Measurements from ENCODE around the gene SORCS3.
A peak's percentile ranks its signal among the peaks of the same experiment; 100 is the strongest.

SORCS3 gene

GRCh38 chr10:104923501-104923900 lies 282.4 kb downstream of the SORCS3 start:
- DNase-seq, result no peak

GRCh38 chr10:104924101-104924795 lies 283.2 kb downstream of the SORCS3 start:
- no peak for DNase-seq

GRCh38 chr10:104925232-104925851 lies 284.3 kb downstream of the SORCS3 start:
- DNase-seq, result peak; percentile 37

GRCh38 chr10:104928734-104929133 lies 287.6 kb downstream of the SORCS3 start:
- no peak for DNase-seq

- DNase-seq, result no peak
Observed at GRCh38 chr10:104931612-104932134, 290.6 kb downstream of the SORCS3 start.

- peak; percentile 29 for DNase-seq
Observed at GRCh38 chr10:104935656-104936055, 294.6 kb downstream of the SORCS3 start.

- no peak for DNase-seq
Observed at GRCh38 chr10:104937567-104937966, 296.5 kb downstream of the SORCS3 start.

- no peak for DNase-seq
Observed at GRCh38 chr10:104938031-104938430, 296.9 kb downstream of the SORCS3 start.

- no peak for DNase-seq
Observed at GRCh38 chr10:104941662-104942061, 300.6 kb downstream of the SORCS3 start.

GRCh38 chr10:104947314-104947713 lies 306.2 kb downstream of the SORCS3 start:
- DNase-seq, result no peak

- no peak for DNase-seq
Observed at GRCh38 chr10:104957178-104957841, 316.2 kb downstream of the SORCS3 start.

- no peak for DNase-seq
Observed at GRCh38 chr10:104966563-104967297, 325.6 kb downstream of the SORCS3 start.

- no peak for DNase-seq
Observed at GRCh38 chr10:104980368-104980767, 339.3 kb downstream of the SORCS3 start.

- no peak for DNase-seq
Observed at GRCh38 chr10:104981995-104982394, 340.9 kb downstream of the SORCS3 start.

- no peak for DNase-seq
Observed at GRCh38 chr10:104988686-104989085, 347.6 kb downstream of the SORCS3 start.

GRCh38 chr10:104989880-104990279 lies 348.8 kb downstream of the SORCS3 start:
- no peak for DNase-seq

- DNase-seq, result no peak
Observed at GRCh38 chr10:104993085-104993484, 352.0 kb downstream of the SORCS3 start.

- no peak for DNase-seq
Observed at GRCh38 chr10:105001269-105001668, 360.2 kb downstream of the SORCS3 start.

- no peak for DNase-seq
Observed at GRCh38 chr10:105010411-105011121, 369.5 kb downstream of the SORCS3 start.

GRCh38 chr10:105017116-105017515 lies 376.0 kb downstream of the SORCS3 start:
- DNase-seq, result no peak

GRCh38 chr10:105017691-105018090 lies 376.6 kb downstream of the SORCS3 start:
- no peak for DNase-seq

All from CD4-positive, alpha-beta T cell treated with Interleukin-6 for 4 hours (primary cell).